Upper lobe of left lung (tissue), 6 donors: ENCODE data around the gene DDC. TPM values are rescaled to one million over a fixed set of nuclear protein-coding genes. Genes with fewer than 3 reads are reported as not detected.

Experiments
- ATAC-seq, 2 donors: fragments of 200-7000 bp; cut with Tn5 transposase; one replicate each; pipeline ENCODE4 v1.9.1; 2022; ENCODE audit warnings: mild to moderate bottlenecking in 2 of 2, moderate library complexity in 2 of 2; ENCODE audit not compliant: low FRiP score in 2 of 2
- DNase-seq, 2 donors: peaks; one replicate each; pipeline ENCODE4 v3.0.0-alpha.2; 2019 to 2020
- H3K27ac ChIP-seq, 4 donors: fragments of 200-600 bp; sonication (generic); one replicate each; pipeline ENCODE4 v1.5.1; 2016 to 2019
- H3K27me3 ChIP-seq, 4 donors: fragments of 200-600 bp; sonication (generic); one replicate each; pipeline ENCODE4 v1.5.1; 2017 to 2019
- H3K36me3 ChIP-seq, 4 donors: fragments of 200-600 bp; sonication (generic); one replicate each; pipeline ENCODE4 v1.5.1; 2016 to 2019
- H3K4me1 ChIP-seq, 4 donors: fragments of 200-600 bp; sonication (generic); one replicate each; pipeline ENCODE4 v1.5.1; 2018 to 2019
- H3K4me3 ChIP-seq, 4 donors: fragments of 200-600 bp; sonication (generic); one replicate each; pipeline ENCODE4 v1.5.1; 2017 to 2019; ENCODE audit warnings: mild to moderate bottlenecking in 2 of 4, moderate library complexity in 1 of 4
- H3K9me3 ChIP-seq, 4 donors: fragments of 200-600 bp; sonication (generic); one replicate each; pipeline ENCODE4 v1.5.1; 2018 to 2019
- CTCF ChIP-seq, 6 experiments: fragments of 450-650 bp in 4 of 6; fragments of 200-600 bp in 2 of 6; sonication (generic) in 2 of 6; IDR thresholded peaks; one replicate each; pipeline ENCODE4 v1.5.1; 2016 to 2019; ENCODE audit warnings: antibody characterized with exemption in 6 of 6
- EP300 ChIP-seq, 4 donors: sonication (generic); formaldehyde crosslinking; IDR thresholded peaks; one replicate each; pipeline ENCODE4 v1.5.1; 2017; ENCODE audit warnings: antibody characterized with exemption in 4 of 4, control low read depth in 2 of 4
- POLR2A ChIP-seq, 4 donors: fragments of 450-650 bp; IDR thresholded peaks; one replicate each; pipeline ENCODE4 v1.5.1; 2016 to 2017; ENCODE audit warnings: antibody characterized with exemption in 4 of 4, mild to moderate bottlenecking in 2 of 4
- POLR2AphosphoS5 ChIP-seq, 2 donors: sonication (generic); formaldehyde crosslinking; IDR thresholded peaks; one replicate each; pipeline ENCODE4 v1.5.1; 2017; ENCODE audit warnings: antibody characterized with exemption in 2 of 2
- WGBS, 2 donors: methylation state at CpG; one replicate each; pipeline ENCODE4 v1.1.5; 2017 to 2018; 5-methylcytosine and 5-hydroxymethylcytosine counted together
- total RNA-seq, 6 donors: library from RNA; depleted of rRNA in 4 of 6; stranded (reverse); fragments of >200 nt in 4 of 6; gene quantifications; one replicate each; pipeline versions ENCODE4 v1.1.0 to v1.2.1, GENCODE V29; 2016 to 2021
- donor health status: DM: no; HTN: no; CAD: no; lungs with moderate emphysema.
- donor health status: DM: no; HTN: yes; CAD: no; lungs with severe emphysema.

Gene DDC
- total RNA-seq, 6 donors from 2014 or later = 1.2 to 2.0 (median 1.4) TPM; not detected in 1

- 8 to 13% methylated on average over 15 to 30 of the region's 30 CpGs for WGBS, 2 donors
- peak; percentile 84 to 94 for ATAC-seq
Observed at GRCh38 chr7:50467817-50468610, 97.2 kb downstream of the DDC start.

GRCh38 chr7:50466815-50467585, 98.2 kb downstream of the DDC start:
- TF ChIP-seq POLR2AphosphoS5 (IDR thresholded peaks at IDR 0.05) (no peak), CTCF (IDR thresholded peaks at IDR 0.05) (no peak)
- Histone ChIP-seq H3K27ac (no peak overlapping the region), H3K36me3 (no peaks in the 10 kb centered on the region), H3K4me1 (peaks cover 4 to 7% (median 6%) of the 10 kb centered on the region in 4 donors), H3K9me3 (no peaks in the 10 kb centered on the region), H3K27me3 (no peaks in the 10 kb centered on the region), H3K4me3 (no peak overlapping the region)
- ATAC-seq = no peak
- DNase-seq = no peak
- 95 to 97% methylated on average over 11 of the region's 11 CpGs for WGBS, 2 donors

More at GRCh38 chr7:50467817-50468610, 97.2 kb downstream of the DDC start:
- H3K27me3 ChIP-seq = no peaks in the 10 kb centered on the region
- no peaks in the 10 kb centered on the region for H3K9me3 ChIP-seq
- peaks cover 4 to 7% (median 6%) of the 10 kb centered on the region in 4 donors for H3K4me1 ChIP-seq
- H3K27ac ChIP-seq = no peak overlapping the region
- H3K36me3 ChIP-seq = no peaks in the 10 kb centered on the region
- H3K4me3 ChIP-seq = peak overlapping the region in 1 of 4 donors; percentile 11
- peak; percentile 81 to 94 (median 84) for TF ChIP-seq CTCF (IDR thresholded peaks at IDR 0.05)
- TF ChIP-seq POLR2A (IDR thresholded peaks at IDR 0.05) = no peak
- no peak for TF ChIP-seq POLR2AphosphoS5 (IDR thresholded peaks at IDR 0.05)
- no peak for TF ChIP-seq EP300 (IDR thresholded peaks at IDR 0.05)
- peak; percentile 81 to 91 for DNase-seq

- no peaks in the 10 kb centered on the region for H3K36me3 ChIP-seq
- no peak for TF ChIP-seq POLR2AphosphoS5 (IDR thresholded peaks at IDR 0.05)
- TF ChIP-seq EP300 (IDR thresholded peaks at IDR 0.05) = no peak
- no peak for TF ChIP-seq CTCF (IDR thresholded peaks at IDR 0.05)
- TF ChIP-seq POLR2A (IDR thresholded peaks at IDR 0.05) = no peak
- 85 to 86% methylated on average over 9 to 13 of the region's 13 CpGs for WGBS, 2 donors
- H3K4me3 ChIP-seq = no peak overlapping the region
- H3K4me1 ChIP-seq = peaks cover 3 to 5% (median 4%) of the 10 kb centered on the region in 4 donors
- H3K9me3 ChIP-seq = no peaks in the 10 kb centered on the region
- no peaks in the 10 kb centered on the region for H3K27me3 ChIP-seq
- peak in 1 of 2 donors; percentile 41 for DNase-seq
- no peak overlapping the region for H3K27ac ChIP-seq
- ATAC-seq = no peak
Observed at GRCh38 chr7:50463035-50463434, 102.2 kb downstream of the DDC start.

GRCh38 chr7:50462361-50462760, 102.8 kb downstream of the DDC start:
- TF ChIP-seq POLR2AphosphoS5 (IDR thresholded peaks at IDR 0.05) (no peak), POLR2A (IDR thresholded peaks at IDR 0.05) (no peak), CTCF (IDR thresholded peaks at IDR 0.05) (no peak), EP300 (IDR thresholded peaks at IDR 0.05) (no peak)
- WGBS, 2 donors = 79 to 83% methylated on average over 4 of the region's 4 CpGs
- Histone ChIP-seq H3K9me3 (no peaks in the 10 kb centered on the region), H3K36me3 (no peaks in the 10 kb centered on the region), H3K4me1 (no peaks in the 10 kb centered on the region), H3K27me3 (no peaks in the 10 kb centered on the region), H3K27ac (no peak overlapping the region), H3K4me3 (no peak overlapping the region)
- DNase-seq = no peak
- ATAC-seq = no peak
